GM23338 (cell line): ENCODE measurements around the gene IPP. TPM values are rescaled to one million over a fixed set of nuclear protein-coding genes. Genes with fewer than 3 reads are reported as not detected.

Experiments used
- ATAC-seq: fragments of 200-7000 bp; cut with Tn5 transposase; 3 replicates; pipeline ENCODE4 v1.9.1; 2020
- DNase-seq: peaks from one replicate; pipeline ENCODE4 v3.0.0-alpha.2; 2015; ENCODE audit warnings: low spot score
- H2AFZ ChIP-seq: fragments of 200-600 bp; sonication (generic); 2 replicates; pipeline ENCODE4 v1.8.0; 2016; ENCODE audit warnings: antibody characterized with exemption, mild to moderate bottlenecking, moderate library complexity
- H3F3A ChIP-seq: fragments of 200-600 bp; sonication (generic); replicated peaks from 2 replicates; pipeline ENCODE4 v1.8.0; 2017; ENCODE audit warnings: antibody characterized with exemption, mixed run types, low read depth
- H3K27ac ChIP-seq: fragments of 200-600 bp; sonication (generic); 2 replicates; pipeline ENCODE4 v1.6.1; 2016; ENCODE audit warnings: low read depth
- H3K27me3 ChIP-seq: fragments of 200-600 bp; sonication (generic); 2 replicates; pipeline ENCODE4 v1.8.0; 2016; ENCODE audit warnings: mild to moderate bottlenecking, mixed run types, moderate library complexity; ENCODE audit not compliant: insufficient read depth
- H3K36me3 ChIP-seq: fragments of 200-600 bp; sonication (generic); 2 replicates; pipeline ENCODE4 v1.8.0; 2016; ENCODE audit warnings: mild to moderate bottlenecking; ENCODE audit not compliant: insufficient read depth
- H3K4me1 ChIP-seq: fragments of 200-600 bp; sonication (generic); 2 replicates; pipeline ENCODE4 v1.8.0; 2016; ENCODE audit warnings: mild to moderate bottlenecking, moderate library complexity; ENCODE audit not compliant: insufficient read depth
- H3K4me2 ChIP-seq: fragments of 200-600 bp; sonication (generic); 2 replicates; pipeline ENCODE4 v1.7.1; 2017; ENCODE audit warnings: mixed run types
- H3K4me3 ChIP-seq: fragments of 200-600 bp; sonication (generic); 2 replicates; pipeline ENCODE4 v1.6.1; 2016; ENCODE audit warnings: mixed run types
- H3K79me2 ChIP-seq: fragments of 200-600 bp; sonication (generic); replicated peaks from 2 replicates; pipeline ENCODE4 v1.8.0; 2017; ENCODE audit warnings: mild to moderate bottlenecking; ENCODE audit not compliant: insufficient read depth
- H3K9me2 ChIP-seq: fragments of 200-600 bp; sonication (generic); 2 replicates; pipeline ENCODE4 v1.8.0; 2017; ENCODE audit not compliant: insufficient read depth
- H4K20me1 ChIP-seq: fragments of 200-600 bp; sonication (generic); replicated peaks from 2 replicates; pipeline ENCODE4 v1.8.0; 2017; ENCODE audit warnings: mild to moderate bottlenecking; ENCODE audit not compliant: insufficient read depth
- H3K27ac Mint-ChIP-seq: 2 replicates; pipeline ENCODE4 v1.8.0; 2020; ENCODE audit warnings: inconsistent platforms, mild to moderate bottlenecking, moderate library complexity, mixed read lengths
- H3K27me3 Mint-ChIP-seq: 3 replicates; pipeline ENCODE4 v1.8.0; 2022; ENCODE audit warnings: low read depth, mild to moderate bottlenecking, moderate library complexity, mixed read lengths, inconsistent platforms; ENCODE audit not compliant: insufficient read depth, poor library complexity
- H3K36me3 Mint-ChIP-seq: 3 replicates; pipeline ENCODE4 v1.8.0; 2021; ENCODE audit warnings: low read depth, mild to moderate bottlenecking, inconsistent platforms, moderate library complexity, mixed read lengths
- H3K4me1 Mint-ChIP-seq: 3 replicates; pipeline ENCODE4 v1.8.0; 2020; ENCODE audit warnings: mild to moderate bottlenecking, inconsistent platforms, mixed read lengths
- H3K4me3 Mint-ChIP-seq: 3 replicates; pipeline ENCODE4 v1.8.0; 2021; ENCODE audit warnings: moderate library complexity, mild to moderate bottlenecking, inconsistent platforms, mixed read lengths
- H3K9me3 Mint-ChIP-seq: 3 replicates; pipeline ENCODE4 v1.8.0; 2020; ENCODE audit warnings: moderate library complexity, mild to moderate bottlenecking, inconsistent platforms, mixed read lengths
- CREB1 ChIP-seq: fragments of 250-450 bp; sonication (Bioruptor Pico); IDR thresholded peaks from 2 replicates; pipeline ENCODE4 v1.5.0; 2020; ENCODE audit warnings: low read depth, mild to moderate bottlenecking, moderate library complexity
- CTCF ChIP-seq, 2 experiments: fragments of 200-600 bp in 1 of 2; sonication (generic) in 1 of 2; conservative IDR thresholded peaks; 2 replicates each; pipeline versions ENCODE4 v1.5.1 to v1.6.1; 2016 to 2017; ENCODE audit warnings: antibody characterized with exemption in 2 of 2, low read depth in 2 of 2, mild to moderate bottlenecking in 2 of 2, moderate library complexity in 1 of 2
- ETS1 ChIP-seq: IDR thresholded peaks from 2 replicates; pipeline ENCODE4 v1.6.1; 2016; ENCODE audit warnings: antibody characterized with exemption
- EZH2 ChIP-seq: fragments of 200-600 bp; sonication (generic); IDR thresholded peaks from one replicate; pipeline ENCODE4 v1.8.0; 2017; ENCODE audit warnings: antibody characterized with exemption, mild to moderate bottlenecking, low read depth; ENCODE audit not compliant: unreplicated experiment
- EZH2phosphoT487 ChIP-seq: fragments of 200-600 bp; sonication (generic); IDR thresholded peaks from one replicate; pipeline ENCODE4 v1.8.1; 2018; ENCODE audit warnings: antibody characterized with exemption; ENCODE audit not compliant: unreplicated experiment
- JUNB ChIP-seq: IDR thresholded peaks from one replicate; pipeline ENCODE4 v1.6.1; 2016; ENCODE audit warnings: antibody characterized with exemption; ENCODE audit not compliant: unreplicated experiment
- NANOG ChIP-seq: IDR thresholded peaks from 2 replicates; pipeline ENCODE4 v1.6.1; 2016; ENCODE audit warnings: antibody characterized with exemption, borderline replicate concordance
- POLR2AphosphoS5 ChIP-seq: IDR thresholded peaks from 2 replicates; pipeline ENCODE4 v1.6.1; 2016; ENCODE audit warnings: antibody characterized with exemption, low read depth
- REST ChIP-seq: IDR thresholded peaks from one replicate; pipeline ENCODE4 v1.6.1; 2018; ENCODE audit warnings: antibody characterized with exemption; ENCODE audit not compliant: unreplicated experiment
- STAT1 ChIP-seq: IDR thresholded peaks from one replicate; pipeline ENCODE4 v1.6.1; 2016; ENCODE audit warnings: antibody characterized with exemption; ENCODE audit not compliant: unreplicated experiment
- ZNF114 ChIP-seq: fragments of 250-450 bp; sonication (Bioruptor Pico); IDR thresholded peaks from 2 replicates; pipeline ENCODE4 v1.5.0; 2020; ENCODE audit warnings: mild to moderate bottlenecking, moderate library complexity
- ZNF331 ChIP-seq: fragments of 250-450 bp; sonication (Bioruptor Pico); IDR thresholded peaks from 2 replicates; pipeline ENCODE4 v1.5.0; 2020; ENCODE audit warnings: low read depth, mild to moderate bottlenecking, moderate library complexity
- ZNF462 ChIP-seq: fragments of 250-450 bp; sonication (Bioruptor Pico); IDR thresholded peaks from 2 replicates; pipeline ENCODE4 v1.5.0; 2020; ENCODE audit warnings: mild to moderate bottlenecking, moderate library complexity
- polyA plus RNA-seq: library from polyadenylated mRNA; unstranded; fragments of >200 nt; fragmentation: Nextera tagmentation; extraction: Ambion mirVana; gene quantifications from 2 replicates; pipeline ENCODE4 v1.2.1, GENCODE V29; 2016
- total RNA-seq: library from RNA; depleted of rRNA; stranded (reverse); fragments of >200 nt; shearing (Covaris generic); gene quantifications from 2 replicates; pipeline ENCODE4 v1.2.3, GENCODE V29; 2014

IPP gene
- total and polyA plus RNA-seq, 2 experiments from 2014 or later = 1.8 to 2.8 TPM

GRCh38 chr1:45687014-45687753 is 63.3 kb downstream of the IPP start:
- DNase-seq (peak; percentile 99), ATAC-seq (peak; percentile 85)
- H3K36me3 Mint-ChIP-seq = peaks cover 12% of the 10 kb centered on the region
- H3K9me3 Mint-ChIP-seq = no peaks in the 10 kb centered on the region; the same call in 2 of the 3 replicates
- peak overlapping the region; percentile 95 for H3K27ac ChIP-seq
- H3K4me2 ChIP-seq = peak overlapping the region; percentile 82
- H3F3A ChIP-seq = no peaks in the 10 kb centered on the region
- H3K4me3 Mint-ChIP-seq = peak overlapping the region; percentile 98
- peaks cover 13% of the 10 kb centered on the region; the same call in 1 of the 2 replicates for H4K20me1 ChIP-seq
- peak; percentile 97 for TF ChIP-seq ETS1
- TF ChIP-seq EZH2phosphoT487 = no peak
- TF ChIP-seq POLR2AphosphoS5 = peak; percentile 72
- TF ChIP-seq ZNF331 (CRISPR knock-in tag) = no peak
- TF ChIP-seq NANOG = no peak
- TF ChIP-seq ZNF114 (CRISPR knock-in tag) = no peak
- TF ChIP-seq STAT1 = no peak
- TF ChIP-seq EZH2 = no peak
- TF ChIP-seq REST = no peak
- TF ChIP-seq ZNF462 (CRISPR knock-in tag) = no peak
- peak; percentile 85 for TF ChIP-seq CREB1 (CRISPR knock-in tag)
- peak; percentile 16 for TF ChIP-seq JUNB
- TF ChIP-seq CTCF (conservative IDR thresholded peaks at IDR 0.05; ENCODE audit: low read depth in 2 of 2) = no peak
- H3K27me3 ChIP-seq = no peaks in the 10 kb centered on the region
- peaks cover 23% of the 10 kb centered on the region for H3K4me1 Mint-ChIP-seq
- H3K36me3 ChIP-seq = no peaks in the 10 kb centered on the region
- peaks cover 17% of the 10 kb centered on the region for H3K27me3 Mint-ChIP-seq
- H3K79me2 ChIP-seq = peaks cover 73% of the 10 kb centered on the region
- no peak overlapping the region; the same call in 1 of the 2 replicates for H2AFZ ChIP-seq
- H3K9me2 ChIP-seq = no peaks in the 10 kb centered on the region
- peak overlapping the region; percentile 100 for H3K27ac Mint-ChIP-seq
- H3K4me1 ChIP-seq = peaks cover 12% of the 10 kb centered on the region
- H3K4me3 ChIP-seq = peak overlapping the region; percentile 81
